ENCODE data around the gene PLXNB3. TPM values are rescaled to one million over a fixed set of nuclear protein-coding genes. Genes with fewer than 3 reads are reported as not detected.

PLXNB3 gene
- total RNA-seq, 1 experiment from 2014 or later, result 0.16 TPM

GRCh38 chrX:153769158-153769864 is 5.3 kb downstream of the PLXNB3 start:
- no peaks in the 10 kb centered on the region for H3K9me3 ChIP-seq
- ChIA-PET POLR2A (no interaction called here), CTCF (no interaction called here)
- no peak for TF ChIP-seq CTCF (IDR thresholded peaks at IDR 0.05; ENCODE audit: insufficient read depth in 1 of 2, low read depth in 1 of 2, low read length in 1 of 2, severe bottlenecking in 1 of 2, unreplicated experiment in 1 of 2)
- DNase-seq, result peak in 1 of 2 experiments; percentile 20
- BruUV-seq (replicated peaks), result no TSS peak
- H3K4me1 Mint-ChIP-seq (ENCODE audit: low read depth, unreplicated experiment), result no peaks in the 10 kb centered on the region
- intact Hi-C loops (cut with micrococcal nuclease; ENCODE audit: unreplicated experiment), result no loop called here
- no peak overlapping the region for H3K4me3 ChIP-seq (ENCODE audit: low read depth, low read length)
- no peak overlapping the region for H3K4me3 Mint-ChIP-seq (ENCODE audit: unreplicated experiment)
- no peak overlapping the region for H3K27ac Mint-ChIP-seq (ENCODE audit: unreplicated experiment)
- H3K27me3 ChIP-seq (replicated peaks; ENCODE audit: control insufficient read depth, insufficient read depth, low read length), result no peaks in the 10 kb centered on the region
- H3K4me1 ChIP-seq, result no peaks in the 10 kb centered on the region
- H3K9me3 Mint-ChIP-seq (ENCODE audit: unreplicated experiment), result no peaks in the 10 kb centered on the region
- H3K36me3 Mint-ChIP-seq (ENCODE audit: insufficient read depth, unreplicated experiment), result no peaks in the 10 kb centered on the region
- no peaks in the 10 kb centered on the region for H3K36me3 ChIP-seq (ENCODE audit: control insufficient read depth, insufficient read depth, low read length)
- no peaks in the 10 kb centered on the region for H3K27me3 Mint-ChIP-seq (ENCODE audit: insufficient read depth, unreplicated experiment)

GRCh38 chrX:153769865-153770600 is 6.0 kb downstream of the PLXNB3 start:
- H3K9me3 Mint-ChIP-seq (ENCODE audit: unreplicated experiment), result no peaks in the 10 kb centered on the region
- Histone ChIP-seq H3K27me3 (replicated peaks; ENCODE audit: control insufficient read depth, insufficient read depth, low read length) (no peaks in the 10 kb centered on the region), H3K36me3 (ENCODE audit: control insufficient read depth, insufficient read depth, low read length) (no peaks in the 10 kb centered on the region), H3K9me3 (no peaks in the 10 kb centered on the region), H3K4me3 (ENCODE audit: low read depth, low read length) (no peak overlapping the region), H3K4me1 (no peaks in the 10 kb centered on the region)
- no peaks in the 10 kb centered on the region for H3K36me3 Mint-ChIP-seq (ENCODE audit: insufficient read depth, unreplicated experiment)
- ChIA-PET POLR2A (no interaction called here), CTCF (no interaction called here)
- no peak overlapping the region for H3K4me3 Mint-ChIP-seq (ENCODE audit: unreplicated experiment)
- BruUV-seq (replicated peaks), result no TSS peak
- intact Hi-C loops (cut with micrococcal nuclease; ENCODE audit: unreplicated experiment), result no loop called here
- DNase-seq, result no peak
- H3K4me1 Mint-ChIP-seq (ENCODE audit: low read depth, unreplicated experiment), result no peaks in the 10 kb centered on the region
- no peak overlapping the region for H3K27ac Mint-ChIP-seq (ENCODE audit: unreplicated experiment)
- TF ChIP-seq CTCF (IDR thresholded peaks at IDR 0.05; ENCODE audit: insufficient read depth in 1 of 2, low read depth in 1 of 2, low read length in 1 of 2, severe bottlenecking in 1 of 2, unreplicated experiment in 1 of 2), result no peak
- H3K27me3 Mint-ChIP-seq (ENCODE audit: insufficient read depth, unreplicated experiment), result no peaks in the 10 kb centered on the region

- POLR2A ChIA-PET, result no interaction called here
- no peak overlapping the region for H3K4me3 Mint-ChIP-seq (ENCODE audit: unreplicated experiment)
- no peaks in the 10 kb centered on the region for H3K4me1 Mint-ChIP-seq (ENCODE audit: low read depth, unreplicated experiment)
- H3K36me3 Mint-ChIP-seq (ENCODE audit: insufficient read depth, unreplicated experiment), result no peaks in the 10 kb centered on the region
- no peaks in the 10 kb centered on the region for H3K27me3 Mint-ChIP-seq (ENCODE audit: insufficient read depth, unreplicated experiment)
- intact Hi-C loops (cut with micrococcal nuclease; ENCODE audit: unreplicated experiment), result no loop called here
- Histone ChIP-seq H3K27me3 (replicated peaks; ENCODE audit: control insufficient read depth, insufficient read depth, low read length) (no peaks in the 10 kb centered on the region), H3K9me3 (no peaks in the 10 kb centered on the region), H3K4me3 (ENCODE audit: low read depth, low read length) (no peak overlapping the region), H3K4me1 (no peaks in the 10 kb centered on the region), H3K36me3 (ENCODE audit: control insufficient read depth, insufficient read depth, low read length) (no peaks in the 10 kb centered on the region)
- no TSS peak for BruUV-seq (replicated peaks)
- CTCF ChIA-PET, result no interaction called here
- TF ChIP-seq CTCF (IDR thresholded peaks at IDR 0.05; ENCODE audit: insufficient read depth in 1 of 2, low read depth in 1 of 2, low read length in 1 of 2, severe bottlenecking in 1 of 2, unreplicated experiment in 1 of 2), result no peak
- DNase-seq, result no peak
- no peaks in the 10 kb centered on the region for H3K9me3 Mint-ChIP-seq (ENCODE audit: unreplicated experiment)
- no peak overlapping the region for H3K27ac Mint-ChIP-seq (ENCODE audit: unreplicated experiment)
Measured at GRCh38 chrX:153770601-153771414, 6.8 kb downstream of the PLXNB3 start.
